ENCODE results near the gene CYB561D2. TPM values are rescaled to one million over a fixed set of nuclear protein-coding genes. Genes with fewer than 3 reads are reported as not detected.

CYB561D2 gene
- total and polyA plus RNA-seq, 8 donors, result 8.6 to 30.4 (median 14.0) TPM

DNA sequence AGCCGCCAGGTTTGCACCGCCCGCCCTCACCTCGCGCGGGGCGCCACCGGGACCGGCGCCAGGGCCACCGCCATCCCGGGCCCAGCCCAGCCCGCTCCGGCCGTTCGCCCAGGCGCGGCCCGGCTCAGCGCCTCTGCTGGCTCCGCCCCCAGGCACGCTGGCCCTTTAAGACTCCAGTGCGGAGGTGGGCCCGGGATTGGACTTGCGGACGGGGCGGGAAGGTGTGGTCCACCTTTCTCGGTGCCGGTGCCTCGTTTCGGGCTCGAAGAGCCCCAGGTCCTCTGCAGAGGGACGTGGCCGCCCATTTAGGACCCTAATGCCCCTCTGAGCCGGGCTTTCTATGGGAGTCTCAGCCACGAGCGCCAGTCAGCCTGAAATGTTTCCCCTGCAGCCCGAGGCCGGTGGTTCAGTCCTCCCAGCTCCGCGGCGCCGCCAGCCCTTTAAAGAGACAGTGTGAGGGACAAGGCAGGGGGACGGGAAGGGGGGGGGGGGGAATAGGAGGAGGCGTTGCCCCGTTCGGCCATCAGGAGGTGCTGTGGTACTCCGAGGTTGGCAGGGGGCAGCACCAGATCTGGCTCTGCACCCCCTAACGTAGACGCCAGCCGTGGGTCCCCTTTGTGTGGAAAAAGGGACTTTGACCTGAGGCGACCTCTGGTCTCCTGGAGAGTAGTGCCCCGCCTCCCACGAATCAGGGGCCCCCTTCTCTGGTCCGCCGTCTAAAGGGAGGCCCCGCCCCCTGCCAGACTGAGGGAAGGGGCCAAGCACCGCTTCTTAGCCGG, 29.1 kb upstream of the CYB561D2 start:
- intact Hi-C loops (cut with DNase I), result loop anchor here in 1 of 3 donors (10.0 kb wide), 1 partner anchor 67 kb away; no protein-coding TSS in a partner anchor
- peaks cover 0 to 8% (median 0%) of the 10 kb centered on the region in 3 donors for H3K36me3 ChIP-seq
- FAIRE-seq (no peak), DNase-seq (peak; percentile 87 to 95 (median 92)), ATAC-seq (peak; percentile 88 to 91 (median 89))
- H3K9me3 ChIP-seq, result no peaks in the 10 kb centered on the region
- TF ChIP-seq, protein P1, sequence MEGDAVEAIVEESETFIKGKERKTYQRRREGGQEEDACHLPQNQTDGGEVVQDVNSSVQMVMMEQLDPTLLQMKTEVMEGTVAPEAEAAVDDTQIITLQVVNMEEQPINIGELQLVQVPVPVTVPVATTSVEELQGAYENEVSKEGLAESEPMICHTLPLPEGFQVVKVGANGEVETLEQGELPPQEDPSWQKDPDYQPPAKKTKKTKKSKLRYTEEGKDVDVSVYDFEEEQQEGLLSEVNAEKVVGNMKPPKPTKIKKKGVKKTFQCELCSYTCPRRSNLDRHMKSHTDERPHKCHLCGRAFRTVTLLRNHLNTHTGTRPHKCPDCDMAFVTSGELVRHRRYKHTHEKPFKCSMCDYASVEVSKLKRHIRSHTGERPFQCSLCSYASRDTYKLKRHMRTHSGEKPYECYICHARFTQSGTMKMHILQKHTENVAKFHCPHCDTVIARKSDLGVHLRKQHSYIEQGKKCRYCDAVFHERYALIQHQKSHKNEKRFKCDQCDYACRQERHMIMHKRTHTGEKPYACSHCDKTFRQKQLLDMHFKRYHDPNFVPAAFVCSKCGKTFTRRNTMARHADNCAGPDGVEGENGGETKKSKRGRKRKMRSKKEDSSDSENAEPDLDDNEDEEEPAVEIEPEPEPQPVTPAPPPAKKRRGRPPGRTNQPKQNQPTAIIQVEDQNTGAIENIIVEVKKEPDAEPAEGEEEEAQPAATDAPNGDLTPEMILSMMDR (IDR thresholded peaks at IDR 0.05), result peak in 3 of 4 donors; percentile 15 to 24 (median 21)
- H3K4me1 ChIP-seq, result peaks cover 5 to 22% (median 21%) of the 10 kb centered on the region in 3 donors
- no peaks in the 10 kb centered on the region for H3K27me3 ChIP-seq
- H3K4me3 ChIP-seq, result peak overlapping the region; percentile 51 to 94 (median 81)
- WGBS, 2 donors, result 3% methylated on average over 37 to 59 of the region's 59 CpGs
- peak overlapping the region; percentile 88 to 98 (median 96) for H3K27ac ChIP-seq

DNA sequence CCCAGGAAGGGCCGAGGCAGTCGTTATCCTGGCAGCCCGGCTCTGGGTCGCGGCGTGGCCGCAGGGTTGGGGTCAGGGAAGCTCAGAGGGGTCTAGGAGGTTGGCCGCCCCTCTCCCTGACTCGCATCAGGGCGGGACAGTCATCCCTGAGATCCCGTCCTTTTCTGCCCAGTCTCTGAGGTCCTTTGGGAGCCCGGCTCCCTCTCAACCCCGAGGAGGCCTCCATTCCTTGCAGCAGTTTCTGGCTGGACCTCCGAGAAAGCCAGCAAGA, 28.6 kb upstream of the CYB561D2 start:
- 33 to 40% methylated on average over 14 of the region's 14 CpGs for WGBS, 2 donors
- Histone ChIP-seq H3K27me3 (no peaks in the 10 kb centered on the region), H3K4me1 (peaks cover 9 to 25% (median 22%) of the 10 kb centered on the region in 3 donors), H3K4me3 (peak overlapping the region in 3 of 4 donors; percentile 4 to 94 (median 83)), H3K9me3 (no peaks in the 10 kb centered on the region), H3K27ac (peak overlapping the region; percentile 88 to 98 (median 96)), H3K36me3 (peaks cover 0 to 8% (median 0%) of the 10 kb centered on the region in 3 donors)
- ATAC-seq, result no peak
- no peak for FAIRE-seq
- no peak for DNase-seq
- intact Hi-C loops (cut with DNase I), result loop anchor here in 1 of 3 donors (10.0 kb wide), 1 partner anchor 67 kb away; no protein-coding TSS in a partner anchor
- TF ChIP-seq, protein P1 (IDR thresholded peaks at IDR 0.05), result no peak

DNA sequence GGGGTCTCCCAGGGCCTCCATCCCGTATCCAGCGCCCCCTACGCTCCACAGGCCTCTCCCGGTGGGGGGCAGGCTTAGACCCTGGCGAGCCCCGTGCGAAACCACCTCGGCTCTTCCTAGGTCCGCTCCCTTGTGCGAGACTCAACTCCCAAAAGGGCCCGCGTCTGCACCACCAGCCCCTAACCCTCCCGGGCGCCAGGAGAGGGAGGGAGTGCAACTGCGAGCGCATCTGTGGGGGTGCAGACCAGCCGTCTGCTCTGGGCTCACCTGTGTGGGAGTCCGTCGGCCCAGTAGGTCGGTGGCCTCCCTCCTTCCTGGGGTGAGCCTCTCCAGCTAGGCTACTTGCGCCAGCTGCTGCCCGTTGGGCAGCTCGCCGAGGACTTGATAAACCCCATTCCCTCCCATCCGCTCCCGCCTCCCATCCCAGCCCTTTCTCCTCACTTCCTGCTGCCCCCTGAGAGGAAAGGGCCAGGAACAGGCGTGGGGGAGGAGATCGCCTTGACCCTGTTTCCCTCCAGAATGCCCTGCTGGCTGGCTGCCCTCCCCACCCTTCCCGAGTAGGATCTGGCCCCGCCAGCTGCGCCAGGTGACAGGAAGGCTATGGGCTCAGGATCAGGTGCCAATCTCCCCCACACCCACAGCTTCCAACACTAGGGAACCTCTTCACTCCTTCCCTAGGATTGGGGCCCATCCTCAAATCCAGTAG, 28.1 kb upstream of the CYB561D2 start, which contains the start of gene HYAL2:
Gene HYAL2 (minus strand): TSS at position 360 of the 706 bp plus-strand sequence. CDS start 2,256 bp downstream, outside the sequence.
- intact Hi-C loops (cut with DNase I), result loop anchor here in 1 of 3 donors (10.0 kb wide), 1 partner anchor 68 kb away; no protein-coding TSS in a partner anchor
- DNase-seq (peak in 4 of 6 donors; percentile 50 to 79 (median 60)), FAIRE-seq (no peak), ATAC-seq (no peak)
- H3K27me3 ChIP-seq, result no peaks in the 10 kb centered on the region
- H3K4me3 ChIP-seq, result peak within 1 kb of the TSS; percentile 51 to 94 (median 81)
- 31 to 37% methylated on average over 28 to 31 of the region's 31 CpGs for WGBS, 2 donors
- TF ChIP-seq, protein P1 (IDR thresholded peaks at IDR 0.05), result no peak
- peaks cover 13 to 29% (median 22%) of the 10 kb centered on the region in 3 donors for H3K4me1 ChIP-seq
- peaks cover 0 to 8% (median 0%) of the 10 kb centered on the region in 3 donors for H3K36me3 ChIP-seq
- peak within 1 kb of the TSS; percentile 88 to 98 (median 96) for H3K27ac ChIP-seq
- H3K9me3 ChIP-seq, result no peaks in the 10 kb centered on the region

DNA sequence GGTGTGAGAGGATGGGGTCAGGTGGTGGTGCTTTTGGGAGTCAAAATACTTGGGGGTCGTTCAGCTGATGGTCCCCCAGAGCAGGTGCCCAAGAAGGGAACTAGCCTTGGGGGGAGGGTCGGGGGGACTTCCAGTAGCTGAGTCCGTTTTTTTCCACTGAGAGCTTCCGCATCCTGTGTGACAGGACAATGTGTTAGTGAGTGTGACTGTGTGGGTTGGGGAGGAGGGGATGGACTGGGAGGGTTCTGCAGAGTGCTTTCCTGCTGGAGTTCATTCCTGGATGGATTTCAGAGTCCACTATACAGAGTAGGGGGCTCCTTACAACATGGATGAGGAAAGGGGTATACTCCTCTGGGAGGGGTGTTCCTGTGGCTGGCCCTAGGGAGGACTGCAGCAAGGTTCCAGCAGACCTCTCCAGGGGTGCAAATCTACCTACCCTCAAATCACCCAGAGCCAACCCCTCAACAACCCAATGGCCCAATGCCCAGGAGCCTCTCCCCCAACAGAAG, 27.5 kb upstream of the CYB561D2 start:
- H3K4me3 ChIP-seq, result no peak overlapping the region
- TF ChIP-seq, protein P1 (IDR thresholded peaks at IDR 0.05), result no peak
- 43 to 46% methylated on average over 4 of the region's 4 CpGs for WGBS, 2 donors
- no peaks in the 10 kb centered on the region for H3K9me3 ChIP-seq
- DNase-seq, result peak in 1 of 6 donors; percentile 25
- peaks cover 13 to 29% (median 22%) of the 10 kb centered on the region in 3 donors for H3K4me1 ChIP-seq
- ATAC-seq, result no peak
- peaks cover 0 to 8% (median 0%) of the 10 kb centered on the region in 3 donors for H3K36me3 ChIP-seq
- H3K27ac ChIP-seq, result peak overlapping the region in 3 of 4 donors; percentile 88 to 96 (median 95)
- intact Hi-C loops (cut with DNase I), result loop anchor here in 1 of 3 donors (10.0 kb wide), 1 partner anchor 68 kb away; no protein-coding TSS in a partner anchor
- FAIRE-seq, result no peak
- H3K27me3 ChIP-seq, result no peaks in the 10 kb centered on the region
